Esophagus muscularis mucosa (tissue), 4 donors: ENCODE measurements around the gene SLCO3A1. TPM values are rescaled to one million over a fixed set of nuclear protein-coding genes. Genes with fewer than 3 reads are reported as not detected.
A peak's percentile ranks its signal among the peaks of the same experiment; 100 is the strongest.

ENCODE experiments used
- DNase-seq: peaks from one replicate; pipeline ENCODE4 v3.0.0-alpha.2; 2017; ENCODE audit errors: extremely low spot score
- H3K27ac ChIP-seq, 4 donors: fragments of 200-600 bp; sonication (generic); replicated peaks in 1 of 4; 1 replicate in 3 of 4; 2 replicates in 1 of 4; pipeline ENCODE4 v1.5.1; 2016 to 2019; ENCODE audit warnings: mild to moderate bottlenecking in 1 of 4
- H3K27me3 ChIP-seq, 4 donors: fragments of 200-600 bp; sonication (generic); one replicate each; pipeline versions ENCODE4 v1.5.1 to v1.6.0; 2016 to 2019
- H3K36me3 ChIP-seq, 4 donors: fragments of 200-600 bp; sonication (generic); one replicate each; pipeline ENCODE4 v1.5.1; 2016 to 2019
- H3K4me1 ChIP-seq, 4 donors: fragments of 200-600 bp; sonication (generic); one replicate each; pipeline ENCODE4 v1.5.1; 2016 to 2019
- H3K4me3 ChIP-seq, 4 donors: fragments of 200-600 bp; sonication (generic); 1 replicate in 2 of 4; 2 replicates in 2 of 4; pipeline ENCODE4 v1.5.1; 2016 to 2019; ENCODE audit warnings: mild to moderate bottlenecking in 4 of 4, moderate library complexity in 1 of 4
- H3K9me3 ChIP-seq, 4 donors: fragments of 200-600 bp; sonication (generic); 1 replicate in 3 of 4; 2 replicates in 1 of 4; pipeline ENCODE4 v1.5.1; 2016 to 2019
- EP300 ChIP-seq: sonication (generic); formaldehyde crosslinking; IDR thresholded peaks from one replicate; pipeline ENCODE4 v1.6.1; 2017; ENCODE audit warnings: antibody characterized with exemption
- POLR2A ChIP-seq: fragments of 450-650 bp; IDR thresholded peaks from one replicate; pipeline ENCODE4 v1.6.1; 2017; ENCODE audit warnings: antibody characterized with exemption, moderate library complexity, mild to moderate bottlenecking, low read depth
- POLR2AphosphoS5 ChIP-seq, 2 donors: sonication (generic); formaldehyde crosslinking; IDR thresholded peaks; one replicate each; pipeline ENCODE4 v1.6.1; 2017; ENCODE audit warnings: antibody characterized with exemption in 2 of 2
- WGBS: methylation state at CpG from one replicate; pipeline ENCODE4 v1.1.5; 2018; 5-methylcytosine and 5-hydroxymethylcytosine counted together
- intact Hi-C: fragments of 100-400 bp; cut with DNase I; formaldehyde crosslinking; loops from one replicate; pipeline ENCODE4 v1.15.1; 2023
- total RNA-seq, 4 donors: library from RNA; depleted of rRNA; stranded (reverse); fragments of >200 nt; gene quantifications; one replicate each; pipeline versions ENCODE4 v1.1.0 to v1.2.1, GENCODE V29; 2016
- TF ChIP-seq, protein P1 (sequence below), 3 experiments: fragments of 200-600 bp in 2 of 3; fragments of 450-650 bp in 1 of 3; sonication (generic) in 2 of 3; IDR thresholded peaks; one replicate each; pipeline ENCODE4 v1.5.1; 2017 to 2019; ENCODE audit warnings: antibody characterized with exemption in 3 of 3, mild to moderate bottlenecking in 2 of 3, moderate library complexity in 1 of 3

The SLCO3A1 gene
- total RNA-seq, 4 donors from 2014 or later = 5.6 to 17.5 (median 12.3) TPM

DNA sequence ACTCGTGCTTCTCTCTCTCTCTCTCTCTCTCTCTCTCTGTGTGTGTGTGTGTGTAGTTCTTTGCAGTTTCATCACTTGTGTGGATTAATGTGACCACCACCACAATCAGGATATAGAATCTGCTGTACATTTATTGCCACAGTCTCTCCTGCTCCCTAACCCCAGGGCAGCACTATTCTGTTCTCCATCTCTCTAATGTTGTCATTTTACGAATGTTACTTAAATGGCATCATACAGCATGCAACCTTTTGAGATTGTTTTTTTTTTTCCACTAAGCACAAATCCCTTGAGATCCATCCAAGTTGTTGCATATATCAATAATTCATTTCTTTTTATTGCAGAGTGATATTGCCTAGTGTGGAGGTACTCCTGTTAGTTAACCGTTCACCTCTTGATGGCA lies 26.9 kb downstream of the SLCO3A1 start:
- no peak for DNase-seq
- H3K36me3 ChIP-seq = no peaks in the 10 kb centered on the region
- peaks cover 15 to 39% (median 35%) of the 10 kb centered on the region in 4 donors for H3K4me1 ChIP-seq
- TF ChIP-seq POLR2AphosphoS5 (IDR thresholded peaks at IDR 0.05) (no peak), EP300 (no peak), POLR2A (no peak)
- TF ChIP-seq, protein P1, sequence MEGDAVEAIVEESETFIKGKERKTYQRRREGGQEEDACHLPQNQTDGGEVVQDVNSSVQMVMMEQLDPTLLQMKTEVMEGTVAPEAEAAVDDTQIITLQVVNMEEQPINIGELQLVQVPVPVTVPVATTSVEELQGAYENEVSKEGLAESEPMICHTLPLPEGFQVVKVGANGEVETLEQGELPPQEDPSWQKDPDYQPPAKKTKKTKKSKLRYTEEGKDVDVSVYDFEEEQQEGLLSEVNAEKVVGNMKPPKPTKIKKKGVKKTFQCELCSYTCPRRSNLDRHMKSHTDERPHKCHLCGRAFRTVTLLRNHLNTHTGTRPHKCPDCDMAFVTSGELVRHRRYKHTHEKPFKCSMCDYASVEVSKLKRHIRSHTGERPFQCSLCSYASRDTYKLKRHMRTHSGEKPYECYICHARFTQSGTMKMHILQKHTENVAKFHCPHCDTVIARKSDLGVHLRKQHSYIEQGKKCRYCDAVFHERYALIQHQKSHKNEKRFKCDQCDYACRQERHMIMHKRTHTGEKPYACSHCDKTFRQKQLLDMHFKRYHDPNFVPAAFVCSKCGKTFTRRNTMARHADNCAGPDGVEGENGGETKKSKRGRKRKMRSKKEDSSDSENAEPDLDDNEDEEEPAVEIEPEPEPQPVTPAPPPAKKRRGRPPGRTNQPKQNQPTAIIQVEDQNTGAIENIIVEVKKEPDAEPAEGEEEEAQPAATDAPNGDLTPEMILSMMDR (IDR thresholded peaks at IDR 0.05) = no peak
- H3K27me3 ChIP-seq = no peaks in the 10 kb centered on the region
- no peaks in the 10 kb centered on the region for H3K9me3 ChIP-seq
- WGBS = 84% methylated on average over 3 of the region's 3 CpGs
- H3K27ac ChIP-seq = no peak overlapping the region
- H3K4me3 ChIP-seq = no peak overlapping the region
- intact Hi-C loops = no loop called here

DNA sequence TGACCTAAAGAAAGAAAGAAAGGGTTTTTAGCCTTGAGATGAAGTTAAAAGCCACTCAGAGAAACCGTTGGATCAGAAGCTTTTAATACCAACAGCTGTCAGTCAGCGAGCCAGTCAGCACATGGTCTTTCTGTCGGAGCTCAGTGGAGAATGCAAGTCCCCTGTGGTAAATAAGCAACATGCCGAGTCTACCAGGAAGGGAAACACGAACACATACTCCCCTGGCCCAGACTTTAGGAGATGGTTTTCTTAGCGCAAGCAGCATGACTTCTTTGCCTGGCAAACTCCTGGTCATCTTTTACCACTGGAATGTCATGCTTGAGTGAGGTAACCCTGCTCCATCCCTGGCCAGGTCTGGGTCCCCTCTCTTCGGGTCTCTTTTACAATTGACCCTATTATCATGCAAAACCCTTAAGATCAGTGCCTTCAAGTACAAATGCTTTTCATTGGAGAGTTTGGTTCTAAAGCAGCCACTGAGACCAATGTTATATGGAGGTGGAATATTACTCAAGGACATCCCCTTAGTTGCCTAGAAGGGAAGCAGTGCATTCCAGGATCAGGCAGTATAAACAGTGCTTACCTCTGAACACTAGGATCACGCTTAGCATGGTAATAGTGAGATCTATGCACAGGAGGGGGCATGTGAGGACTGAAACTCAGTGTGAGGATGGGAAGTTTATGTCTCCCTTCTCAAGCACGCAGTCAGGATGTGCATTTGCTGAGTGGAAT lies 28.2 kb downstream of the SLCO3A1 start:
- DNase-seq = no peak
- H3K9me3 ChIP-seq = no peaks in the 10 kb centered on the region
- no peaks in the 10 kb centered on the region for H3K27me3 ChIP-seq
- TF ChIP-seq EP300 (no peak), POLR2AphosphoS5 (IDR thresholded peaks at IDR 0.05) (no peak), POLR2A (no peak)
- TF ChIP-seq, protein P1 (IDR thresholded peaks at IDR 0.05) = no peak
- 86% methylated on average over 9 of the region's 9 CpGs for WGBS
- no peaks in the 10 kb centered on the region for H3K36me3 ChIP-seq
- peaks cover 20 to 47% (median 41%) of the 10 kb centered on the region in 4 donors for H3K4me1 ChIP-seq
- no peak overlapping the region for H3K27ac ChIP-seq
- intact Hi-C loops = no loop called here
- no peak overlapping the region for H3K4me3 ChIP-seq

- H3K4me3 ChIP-seq = no peak overlapping the region
- peak overlapping the region; percentile 24 to 60 (median 36) for H3K27ac ChIP-seq
- no peaks in the 10 kb centered on the region for H3K9me3 ChIP-seq
- H3K27me3 ChIP-seq = no peaks in the 10 kb centered on the region
- WGBS = 59% methylated on average over 8 of the region's 8 CpGs
- no peak for DNase-seq
- intact Hi-C loops = no loop called here
- no peaks in the 10 kb centered on the region for H3K36me3 ChIP-seq
- TF ChIP-seq POLR2AphosphoS5 (IDR thresholded peaks at IDR 0.05) = peak; percentile 42 to 47
- no peak for TF ChIP-seq EP300
- TF ChIP-seq, protein P1 (IDR thresholded peaks at IDR 0.05) = no peak
- no peak for TF ChIP-seq POLR2A
- H3K4me1 ChIP-seq = peaks cover 33 to 60% (median 52%) of the 10 kb centered on the region in 4 donors
Measured at GRCh38 chr15:91882858-91883586, 29.5 kb downstream of the SLCO3A1 start.

- 77% methylated on average over 3 of the region's 3 CpGs for WGBS
- no peak for DNase-seq
- Histone ChIP-seq H3K27ac (peak overlapping the region in 2 of 4 donors; percentile 3 to 26), H3K4me1 (peaks cover 42 to 74% (median 66%) of the 10 kb centered on the region in 4 donors), H3K9me3 (no peaks in the 10 kb centered on the region), H3K36me3 (no peaks in the 10 kb centered on the region), H3K4me3 (no peak overlapping the region), H3K27me3 (no peaks in the 10 kb centered on the region)
- intact Hi-C loops = no loop called here
- TF ChIP-seq, protein P1 (IDR thresholded peaks at IDR 0.05) = no peak
- TF ChIP-seq POLR2A (no peak), POLR2AphosphoS5 (IDR thresholded peaks at IDR 0.05) (no peak), EP300 (no peak)
Measured at GRCh38 chr15:91884606-91885005, 31.1 kb downstream of the SLCO3A1 start.
